Colonic mucosa (tissue), 4 donors: ENCODE results near the gene SLC25A21. TPM values are rescaled to one million over a fixed set of nuclear protein-coding genes. Genes with fewer than 3 reads are reported as not detected.

Experiments
- DNase-seq: peaks from one replicate; pipeline ENCODE4 v3.0.0-alpha.2; 2020
- H3K27ac ChIP-seq: fragments of 200-600 bp; one replicate; pipeline ENCODE4 v1.8.0; 2021
- H3K27me3 ChIP-seq: fragments of 200-600 bp; one replicate; pipeline ENCODE4 v1.8.0; 2021
- H3K36me3 ChIP-seq: fragments of 200-600 bp; one replicate; pipeline ENCODE4 v1.8.0; 2021
- H3K4me1 ChIP-seq: fragments of 200-600 bp; one replicate; pipeline ENCODE4 v1.8.0; 2021; ENCODE audit warnings: mild to moderate bottlenecking
- H3K4me3 ChIP-seq: fragments of 200-600 bp; one replicate; pipeline ENCODE4 v1.8.0; 2021
- H3K9ac ChIP-seq, 2 donors: one replicate each; pipeline ENCODE4 v1.7.0; 2013; ENCODE audit warnings: control low read depth in 2 of 2, low read depth in 2 of 2, low read length in 2 of 2
- H3K9me3 ChIP-seq: fragments of 200-600 bp; one replicate; pipeline ENCODE4 v1.8.0; 2021
- intact Hi-C: fragments of 100-400 bp; cut with DNase I; formaldehyde crosslinking; loops from one replicate; pipeline ENCODE4 v1.14.1; 2022
- total RNA-seq, 2 donors: library from RNA; stranded (reverse); fragmentation: NEBNext Ultra II Directional in 1 of 2; extraction: Animal tissue kit (Norgen Biotek cat#: 25700) in 1 of 2; gene quantifications; one replicate each; pipeline ENCODE4 v1.2.1, GENCODE V29; 2021
- TF ChIP-seq, protein P1 (sequence below): fragments of 200-600 bp; IDR thresholded peaks from one replicate; pipeline ENCODE4 v1.8.0; 2022; ENCODE audit warnings: antibody characterized with exemption, mild to moderate bottlenecking
- donor health status: healthy.
- donor health status: DM: no; HTN: no; CAD: no.
- donor health status: DM: no; HTN: no; CAD: no.

The SLC25A21 gene
- total RNA-seq, 2 donors from 2014 or later, result 0.77 to 0.82 TPM

DNA sequence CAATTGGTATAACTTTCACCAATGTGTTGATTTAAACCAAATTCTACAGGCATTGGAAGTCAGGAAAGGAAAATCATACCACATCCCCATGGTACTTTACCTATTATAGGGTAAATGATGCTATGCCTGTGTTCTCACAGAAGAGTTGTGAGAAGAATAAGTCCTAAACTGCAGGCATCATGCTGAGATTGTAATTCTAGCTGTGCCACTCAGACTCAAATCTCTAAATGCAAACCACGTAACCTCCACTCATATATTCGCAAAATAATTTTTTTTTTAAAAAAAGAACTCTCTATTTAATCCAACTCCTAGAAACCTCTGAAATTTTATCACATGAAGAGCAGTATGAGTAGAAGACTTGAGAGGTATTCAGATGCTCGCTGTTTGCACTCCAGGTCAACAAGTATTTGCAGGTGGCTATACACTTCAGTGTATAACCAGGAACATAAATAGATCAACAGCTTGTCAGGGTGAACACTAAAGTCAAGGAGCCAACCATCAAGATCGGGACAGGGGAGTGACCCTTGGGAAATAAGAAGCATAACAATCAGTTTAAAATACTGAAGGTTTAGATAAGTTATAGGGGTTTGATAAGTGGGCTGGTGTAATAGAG is 110.1 kb downstream of the SLC25A21 start:
- H3K36me3 ChIP-seq, result no peaks in the 10 kb centered on the region
- no peaks in the 10 kb centered on the region for H3K27me3 ChIP-seq
- H3K27ac ChIP-seq, result no peak overlapping the region
- intact Hi-C loops, result no loop called here
- no peak for DNase-seq
- no peak overlapping the region for H3K9ac ChIP-seq
- no peaks in the 10 kb centered on the region for H3K9me3 ChIP-seq
- no peak overlapping the region for H3K4me3 ChIP-seq
- H3K4me1 ChIP-seq, result no peaks in the 10 kb centered on the region
- TF ChIP-seq, protein P1, sequence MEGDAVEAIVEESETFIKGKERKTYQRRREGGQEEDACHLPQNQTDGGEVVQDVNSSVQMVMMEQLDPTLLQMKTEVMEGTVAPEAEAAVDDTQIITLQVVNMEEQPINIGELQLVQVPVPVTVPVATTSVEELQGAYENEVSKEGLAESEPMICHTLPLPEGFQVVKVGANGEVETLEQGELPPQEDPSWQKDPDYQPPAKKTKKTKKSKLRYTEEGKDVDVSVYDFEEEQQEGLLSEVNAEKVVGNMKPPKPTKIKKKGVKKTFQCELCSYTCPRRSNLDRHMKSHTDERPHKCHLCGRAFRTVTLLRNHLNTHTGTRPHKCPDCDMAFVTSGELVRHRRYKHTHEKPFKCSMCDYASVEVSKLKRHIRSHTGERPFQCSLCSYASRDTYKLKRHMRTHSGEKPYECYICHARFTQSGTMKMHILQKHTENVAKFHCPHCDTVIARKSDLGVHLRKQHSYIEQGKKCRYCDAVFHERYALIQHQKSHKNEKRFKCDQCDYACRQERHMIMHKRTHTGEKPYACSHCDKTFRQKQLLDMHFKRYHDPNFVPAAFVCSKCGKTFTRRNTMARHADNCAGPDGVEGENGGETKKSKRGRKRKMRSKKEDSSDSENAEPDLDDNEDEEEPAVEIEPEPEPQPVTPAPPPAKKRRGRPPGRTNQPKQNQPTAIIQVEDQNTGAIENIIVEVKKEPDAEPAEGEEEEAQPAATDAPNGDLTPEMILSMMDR, result no peak

DNA sequence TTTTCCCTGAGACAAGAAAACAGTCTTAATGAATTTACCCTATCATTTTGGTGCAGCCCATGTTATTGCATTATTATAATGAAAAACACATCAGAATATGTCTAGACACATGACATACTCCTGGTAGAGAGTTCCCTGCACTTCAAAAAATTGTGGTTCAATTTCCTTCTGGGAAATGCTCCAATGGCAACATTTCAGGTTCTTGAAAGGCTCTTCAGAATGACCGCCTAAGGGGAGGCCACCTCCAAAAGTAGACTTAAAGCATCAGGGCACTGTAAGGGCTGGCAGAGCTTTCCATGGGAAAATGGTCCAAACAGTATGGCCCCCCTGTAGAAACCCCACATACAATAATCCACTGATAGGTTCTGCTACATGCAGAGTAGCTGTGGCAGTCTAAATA is 110.7 kb downstream of the SLC25A21 start:
- DNase-seq, result no peak
- H3K27ac ChIP-seq, result no peak overlapping the region
- no peak overlapping the region for H3K4me3 ChIP-seq
- H3K9me3 ChIP-seq, result no peaks in the 10 kb centered on the region
- H3K4me1 ChIP-seq, result no peaks in the 10 kb centered on the region
- no peak overlapping the region for H3K9ac ChIP-seq
- no peaks in the 10 kb centered on the region for H3K27me3 ChIP-seq
- TF ChIP-seq, protein P1, result no peak
- no peaks in the 10 kb centered on the region for H3K36me3 ChIP-seq
- intact Hi-C loops, result no loop called here

DNA sequence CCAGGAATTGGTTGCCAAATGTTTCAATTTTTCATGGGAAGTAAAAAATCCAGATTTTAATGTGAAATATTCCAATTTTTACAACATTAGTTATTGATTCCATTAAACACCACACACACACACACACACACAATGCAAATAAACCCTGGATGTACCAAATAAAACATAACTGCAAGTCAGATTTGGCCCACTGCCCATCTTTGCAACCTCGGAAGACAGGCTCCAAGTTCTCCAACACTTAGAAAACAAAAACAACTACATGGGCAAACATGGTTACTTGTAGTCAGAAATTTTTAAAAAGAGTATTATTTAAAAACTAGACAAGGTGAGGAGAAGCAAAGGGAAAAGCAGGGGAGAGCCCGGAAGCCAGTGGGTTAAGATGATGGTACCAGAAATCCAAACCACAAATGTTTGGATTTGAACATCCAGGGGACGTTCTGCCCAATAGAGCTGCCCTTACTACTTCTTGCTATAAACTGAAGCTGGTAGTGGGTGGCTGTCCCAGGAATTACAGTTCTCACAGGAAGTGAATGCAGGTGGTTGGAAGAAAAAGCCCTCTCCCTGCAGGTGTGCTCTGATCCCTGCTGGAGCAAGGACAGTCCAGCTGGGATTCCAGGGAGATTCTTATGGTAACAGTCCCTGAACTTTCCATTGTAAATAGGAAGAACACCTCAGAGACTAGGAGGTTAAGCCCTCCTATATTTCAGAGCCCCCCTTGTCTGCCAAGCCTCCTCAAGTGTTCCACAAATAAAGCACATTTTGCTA is 111.7 kb downstream of the SLC25A21 start:
- no peak for DNase-seq
- TF ChIP-seq, protein P1, result no peak
- no peaks in the 10 kb centered on the region for H3K36me3 ChIP-seq
- H3K4me3 ChIP-seq, result no peak overlapping the region
- no peaks in the 10 kb centered on the region for H3K4me1 ChIP-seq
- H3K9me3 ChIP-seq, result no peaks in the 10 kb centered on the region
- no peaks in the 10 kb centered on the region for H3K27me3 ChIP-seq
- H3K9ac ChIP-seq, result no peak overlapping the region
- intact Hi-C loops, result no loop called here
- H3K27ac ChIP-seq, result no peak overlapping the region

DNA sequence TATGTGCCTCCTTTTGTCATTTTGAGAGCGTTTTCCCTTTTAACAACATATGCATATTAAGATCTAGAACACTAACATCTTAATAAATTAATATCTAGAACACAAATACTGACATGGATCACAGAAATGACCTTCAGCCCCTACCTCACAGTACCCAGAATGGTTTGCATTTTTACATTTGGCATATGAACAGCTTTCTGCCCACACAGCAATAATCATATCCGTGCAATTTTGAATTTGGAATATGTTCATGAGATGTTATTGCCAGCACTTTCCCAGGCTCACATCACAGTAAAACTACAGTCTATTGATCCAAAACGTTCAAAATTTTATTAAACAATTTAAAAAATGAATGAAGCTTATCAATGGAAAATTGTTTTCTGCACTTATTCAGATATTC is 114.6 kb downstream of the SLC25A21 start:
- no peak for DNase-seq
- Histone ChIP-seq H3K27ac (no peak overlapping the region), H3K4me1 (no peaks in the 10 kb centered on the region), H3K9ac (no peak overlapping the region), H3K27me3 (no peaks in the 10 kb centered on the region), H3K9me3 (no peaks in the 10 kb centered on the region), H3K36me3 (no peaks in the 10 kb centered on the region), H3K4me3 (no peak overlapping the region)
- TF ChIP-seq, protein P1, result no peak
- intact Hi-C loops, result no loop called here

DNA sequence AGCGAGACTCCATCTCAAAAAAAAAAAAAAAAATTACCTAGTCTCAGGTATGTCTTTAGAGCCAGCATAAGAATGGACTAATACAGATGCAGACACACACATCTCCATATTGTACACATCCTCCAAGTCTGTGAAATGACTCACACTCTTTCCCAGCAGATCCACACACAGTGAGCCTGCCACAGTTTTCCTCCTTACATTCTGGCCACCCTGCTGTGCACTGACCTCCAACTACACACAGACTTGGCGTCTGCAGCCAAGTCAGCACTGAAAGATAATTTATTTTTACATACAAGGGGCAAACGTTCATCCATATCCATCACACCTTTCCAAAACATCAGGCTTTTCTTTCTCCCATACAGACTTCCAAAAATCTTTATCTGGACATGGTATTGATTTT is 115.9 kb downstream of the SLC25A21 start:
- TF ChIP-seq, protein P1, result no peak
- Histone ChIP-seq H3K27me3 (no peaks in the 10 kb centered on the region), H3K4me3 (no peak overlapping the region), H3K9ac (no peak overlapping the region), H3K4me1 (no peaks in the 10 kb centered on the region), H3K9me3 (no peaks in the 10 kb centered on the region), H3K36me3 (no peaks in the 10 kb centered on the region), H3K27ac (no peak overlapping the region)
- no peak for DNase-seq
- intact Hi-C loops, result no loop called here
